ENCODE data around the gene IRX6. TPM values are rescaled to one million over a fixed set of nuclear protein-coding genes. Genes with fewer than 3 reads are reported as not detected.

Gene IRX6
- total and polyA plus RNA-seq, 2 experiments from 2014 or later = not detected

DNA sequence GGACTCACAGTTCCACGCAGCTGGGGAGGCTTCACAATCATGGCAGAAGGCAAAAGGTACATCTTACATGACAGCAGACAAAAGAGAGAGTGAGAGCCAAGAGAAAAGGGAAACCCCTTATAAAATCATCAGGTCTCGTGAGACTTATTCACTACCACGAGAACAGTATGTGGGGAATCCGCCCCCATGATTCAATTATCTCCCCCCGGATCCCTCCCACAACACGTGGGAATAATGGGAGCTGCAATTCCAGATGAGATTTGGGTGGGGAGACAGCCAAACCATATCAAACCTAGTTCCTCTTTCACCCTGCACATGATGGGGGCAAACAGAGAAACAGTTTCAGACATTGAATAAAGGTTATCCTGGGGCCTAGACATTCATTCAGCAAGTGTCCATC is 32.2 kb upstream of the IRX6 start:
- Histone ChIP-seq H3K27me3 (replicated peaks; ENCODE audit: insufficient read depth) (no peaks in the 10 kb centered on the region), H3K27ac (no peak overlapping the region), H3K9me3 (ENCODE audit: low read depth) (no peaks in the 10 kb centered on the region), H3F3A (ENCODE audit: insufficient read depth) (no peaks in the 10 kb centered on the region), H3K4me2 (ENCODE audit: unreplicated experiment) (no peak overlapping the region), H3K9me2 (ENCODE audit: insufficient read depth) (no peaks in the 10 kb centered on the region), H3K9ac (no peak overlapping the region), H4K20me1 (ENCODE audit: insufficient read depth) (no peaks in the 10 kb centered on the region), H3K4me1 (ENCODE audit: insufficient read depth) (0 out of 2 replicates have a peak, but pooled peaks cover 11% of the 10 kb centered on the region), H3K36me3 (ENCODE audit: low read depth) (no peaks in the 10 kb centered on the region), H3K4me3 (no peak overlapping the region), H3K79me2 (ENCODE audit: insufficient read depth) (no peaks in the 10 kb centered on the region), H2AFZ (no peak overlapping the region)
- in situ Hi-C loops (cut with MboI) = no loop called here
- WGBS, 2 experiments (ENCODE audit: low coverage in 1 of 2, low lambda C conversion rate in 2 of 2, missing lambda C conversion rate in 2 of 2) = 58 to 62% methylated on average over 6 of the region's 6 CpGs
- DNase-seq = no peak
- TF ChIP-seq EZH2phosphoT487 (IDR thresholded peaks at IDR 0.05; ENCODE audit: insufficient read depth, low read depth) (no peak), EZH2 (IDR thresholded peaks at IDR 0.05; ENCODE audit: insufficient read depth, poor library complexity, severe bottlenecking) (no peak)

DNA sequence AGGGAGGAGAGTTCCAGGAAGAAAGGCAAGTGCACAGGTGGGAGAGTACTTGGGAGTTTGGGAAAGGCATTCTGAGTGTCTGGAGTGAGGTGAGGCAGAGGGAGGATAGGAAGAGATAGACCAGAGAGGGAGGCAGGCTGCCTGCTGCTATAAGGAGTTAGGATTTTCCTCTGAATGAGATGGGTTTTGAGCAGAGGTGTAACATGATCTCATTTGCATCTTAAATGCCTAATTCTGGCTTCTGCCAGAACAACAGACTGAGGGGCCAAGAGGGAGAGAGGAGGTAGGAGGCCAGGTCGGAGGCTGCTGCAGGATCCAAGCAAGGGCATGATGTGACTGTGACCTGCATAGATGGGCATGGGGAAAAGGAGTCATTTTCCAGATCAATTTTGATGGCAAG is 31.5 kb upstream of the IRX6 start:
- Histone ChIP-seq H3K4me3 (no peak overlapping the region), H3K9me2 (ENCODE audit: insufficient read depth) (no peaks in the 10 kb centered on the region), H3K36me3 (ENCODE audit: low read depth) (no peaks in the 10 kb centered on the region), H2AFZ (no peak overlapping the region), H3K79me2 (ENCODE audit: insufficient read depth) (no peaks in the 10 kb centered on the region), H4K20me1 (ENCODE audit: insufficient read depth) (no peaks in the 10 kb centered on the region), H3K4me1 (ENCODE audit: insufficient read depth) (peaks cover 13% of the 10 kb centered on the region; the same call in 1 of the 2 replicates), H3K27ac (no peak overlapping the region), H3K9me3 (ENCODE audit: low read depth) (no peaks in the 10 kb centered on the region), H3K27me3 (replicated peaks; ENCODE audit: insufficient read depth) (no peaks in the 10 kb centered on the region), H3K4me2 (ENCODE audit: unreplicated experiment) (no peak overlapping the region), H3F3A (ENCODE audit: insufficient read depth) (no peaks in the 10 kb centered on the region), H3K9ac (no peak overlapping the region)
- in situ Hi-C loops (cut with MboI) = no loop called here
- DNase-seq = no peak
- no peak for TF ChIP-seq EZH2phosphoT487 (IDR thresholded peaks at IDR 0.05; ENCODE audit: insufficient read depth, low read depth)
- 74 to 77% methylated on average over 1 of the region's 1 CpG for WGBS, 2 experiments (ENCODE audit: low coverage in 1 of 2, low lambda C conversion rate in 2 of 2, missing lambda C conversion rate in 2 of 2)

DNA sequence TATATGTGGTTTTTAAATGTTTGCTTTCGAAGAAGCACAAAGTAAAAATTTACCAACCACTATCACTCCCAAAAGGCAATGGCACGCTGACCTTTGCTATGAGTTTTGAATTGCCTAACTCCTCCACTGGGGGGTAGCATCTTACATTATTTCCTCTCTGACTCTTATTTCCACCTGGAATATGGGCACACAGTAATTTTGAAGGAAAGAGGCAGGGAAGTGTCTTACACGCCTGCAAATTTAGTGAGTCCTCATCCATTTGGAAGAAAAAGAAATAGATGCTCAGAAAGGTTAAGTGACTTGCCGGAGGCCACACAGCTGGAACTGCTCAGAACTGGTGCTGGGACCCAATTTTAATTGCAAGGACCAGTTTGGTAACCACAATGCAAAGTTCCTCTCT is 29.9 kb upstream of the IRX6 start:
- Histone ChIP-seq H4K20me1 (ENCODE audit: insufficient read depth) (no peaks in the 10 kb centered on the region), H3K4me3 (no peak overlapping the region), H3K4me1 (ENCODE audit: insufficient read depth) (peaks cover 20% of the 10 kb centered on the region), H3K27me3 (replicated peaks; ENCODE audit: insufficient read depth) (no peaks in the 10 kb centered on the region), H3F3A (ENCODE audit: insufficient read depth) (no peaks in the 10 kb centered on the region), H3K9ac (no peak overlapping the region), H3K79me2 (ENCODE audit: insufficient read depth) (no peaks in the 10 kb centered on the region), H3K9me2 (ENCODE audit: insufficient read depth) (no peaks in the 10 kb centered on the region), H3K4me2 (ENCODE audit: unreplicated experiment) (no peak overlapping the region), H3K36me3 (ENCODE audit: low read depth) (no peaks in the 10 kb centered on the region), H2AFZ (no peak overlapping the region), H3K27ac (no peak overlapping the region), H3K9me3 (ENCODE audit: low read depth) (no peaks in the 10 kb centered on the region)
- in situ Hi-C loops (cut with MboI) = no loop called here
- WGBS, 2 experiments (ENCODE audit: low coverage in 1 of 2, low lambda C conversion rate in 2 of 2, missing lambda C conversion rate in 2 of 2) = 73 to 76% methylated on average over 4 of the region's 4 CpGs
- DNase-seq = no peak
- no peak for TF ChIP-seq EZH2 (IDR thresholded peaks at IDR 0.05; ENCODE audit: insufficient read depth, poor library complexity, severe bottlenecking)
- TF ChIP-seq EZH2phosphoT487 (IDR thresholded peaks at IDR 0.05; ENCODE audit: insufficient read depth, low read depth) = no peak

DNA sequence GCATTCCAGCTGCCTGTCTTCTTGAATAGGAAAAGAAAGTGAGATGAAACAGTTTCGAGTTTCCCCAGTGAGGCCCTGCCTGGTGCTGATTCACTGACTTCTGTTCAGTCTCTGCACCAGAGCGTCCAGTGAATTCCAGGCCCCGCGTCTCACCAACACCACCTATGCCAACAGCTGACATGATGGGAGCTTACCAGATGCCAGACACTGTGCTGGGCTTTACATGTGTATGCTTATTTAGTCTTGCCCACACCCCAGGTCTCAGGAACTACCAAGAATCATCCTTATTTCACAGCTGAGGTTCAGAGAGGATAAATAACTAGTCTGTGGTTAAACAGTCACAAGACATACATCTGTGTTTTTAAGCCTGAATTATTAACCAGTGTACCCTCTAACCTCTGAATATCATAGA is 29.1 kb upstream of the IRX6 start:
- Histone ChIP-seq H3F3A (ENCODE audit: insufficient read depth) (no peaks in the 10 kb centered on the region), H3K9me2 (ENCODE audit: insufficient read depth) (no peaks in the 10 kb centered on the region), H4K20me1 (ENCODE audit: insufficient read depth) (no peaks in the 10 kb centered on the region), H3K79me2 (ENCODE audit: insufficient read depth) (no peaks in the 10 kb centered on the region), H2AFZ (no peak overlapping the region), H3K27ac (no peak overlapping the region), H3K4me1 (ENCODE audit: insufficient read depth) (peaks cover 20% of the 10 kb centered on the region), H3K27me3 (replicated peaks; ENCODE audit: insufficient read depth) (no peaks in the 10 kb centered on the region), H3K36me3 (ENCODE audit: low read depth) (no peaks in the 10 kb centered on the region), H3K9me3 (ENCODE audit: low read depth) (no peaks in the 10 kb centered on the region), H3K4me3 (no peak overlapping the region), H3K9ac (no peak overlapping the region), H3K4me2 (ENCODE audit: unreplicated experiment) (no peak overlapping the region)
- DNase-seq = peak; percentile 64
- 0 to 7% methylated on average over 4 of the region's 4 CpGs for WGBS, 2 experiments (ENCODE audit: low coverage in 1 of 2, low lambda C conversion rate in 2 of 2, missing lambda C conversion rate in 2 of 2)
- in situ Hi-C loops (cut with MboI) = no loop called here
- no peak for TF ChIP-seq EZH2 (IDR thresholded peaks at IDR 0.05; ENCODE audit: insufficient read depth, poor library complexity, severe bottlenecking)
- no peak for TF ChIP-seq EZH2phosphoT487 (IDR thresholded peaks at IDR 0.05; ENCODE audit: insufficient read depth, low read depth)

Data from GM23248 (cell line).